Coronary artery (tissue), 2 donors: ENCODE results near the gene TBL2.
A peak's percentile ranks its signal among the peaks of the same experiment; 100 is the strongest.
"Not testable (repeated sequence)": the region's sequence is repeated elsewhere in the genome, so short reads cannot be mapped to it uniquely, and the experiment has no call there.

Source experiments
- DNase-seq: peaks from one replicate; pipeline ENCODE4 v3.0.0-alpha.2; 2017; ENCODE audit warnings: low spot score
- H3K27ac ChIP-seq, 2 donors: fragments of 200-600 bp; sonication (generic); one replicate each; pipeline ENCODE4 v1.5.1; 2016 to 2019
- H3K4me3 ChIP-seq: fragments of 200-600 bp; sonication (generic); 2 replicates; pipeline ENCODE4 v1.5.1; 2016; ENCODE audit warnings: mild to moderate bottlenecking, moderate library complexity
- CTCF ChIP-seq: fragments of 200-600 bp; sonication (generic); IDR thresholded peaks from one replicate; pipeline ENCODE4 v1.5.1; 2019; ENCODE audit warnings: antibody characterized with exemption

The TBL2 gene

DNA sequence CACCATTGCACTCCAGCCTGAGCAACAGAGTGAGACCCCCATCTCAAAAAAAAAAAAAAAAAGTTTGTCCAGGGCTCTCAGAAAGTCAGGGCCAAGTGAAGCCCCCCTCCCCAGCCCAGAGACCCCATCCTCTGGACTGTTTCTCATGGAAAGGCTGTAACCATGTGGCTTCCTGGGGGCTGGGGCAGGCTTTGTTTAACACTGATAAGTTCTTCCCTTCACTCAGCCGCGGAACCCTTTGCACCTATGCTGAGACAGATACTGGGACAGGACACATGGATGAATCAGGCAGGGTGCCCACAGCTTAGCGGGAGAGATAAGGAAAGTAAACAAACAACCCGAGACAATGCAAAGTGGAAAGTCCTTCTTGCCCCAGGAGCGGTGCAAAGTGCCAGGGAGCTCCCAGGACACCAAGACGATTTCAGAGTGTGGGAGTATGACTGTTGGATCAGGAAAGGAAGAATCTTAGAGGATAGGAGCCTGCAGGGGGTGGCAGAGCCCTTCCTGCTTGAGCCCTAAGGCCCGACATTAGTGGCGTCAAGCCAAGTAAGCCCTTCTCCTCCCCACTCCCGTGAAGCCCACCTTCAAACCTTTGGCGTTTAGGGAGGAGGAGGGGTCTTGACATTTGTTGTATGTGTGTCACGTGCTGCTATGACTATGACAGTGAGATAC lies 34.4 kb upstream of the TBL2 start:
- Histone ChIP-seq H3K4me3 (no peak overlapping the region), H3K27ac (peak overlapping the region in 1 of 2 donors; percentile 37)
- no peak for DNase-seq
- TF ChIP-seq CTCF, result no peak

DNA sequence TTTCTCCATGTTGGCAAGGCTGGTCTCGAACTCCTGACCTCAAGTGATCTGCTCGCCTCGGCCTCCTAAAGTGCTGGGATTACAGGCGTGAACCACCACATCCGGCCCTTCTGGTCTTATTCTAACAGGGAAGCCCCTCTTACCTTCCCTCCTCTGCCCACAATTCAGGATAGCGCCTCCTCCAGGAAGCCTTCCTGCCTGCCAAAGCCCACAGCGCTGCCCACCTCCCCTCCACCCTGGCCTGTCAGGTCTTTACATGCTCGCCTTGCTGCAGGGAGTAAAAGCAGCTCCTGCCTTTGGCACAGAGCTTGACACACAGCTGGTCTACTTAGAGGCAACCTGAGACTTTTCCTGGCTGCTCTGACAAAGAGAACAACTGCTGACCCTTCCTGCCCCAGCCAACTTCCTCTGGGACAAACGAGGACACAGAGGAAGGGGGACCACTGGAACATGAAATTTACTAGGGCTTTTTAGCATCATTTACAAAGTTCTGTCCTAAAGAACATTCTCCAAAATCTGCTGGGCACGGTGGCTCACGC lies 32.7 kb upstream of the TBL2 start:
- H3K4me3 ChIP-seq, result no peak overlapping the region
- DNase-seq, result no peak
- no peak for TF ChIP-seq CTCF
- no peak overlapping the region for H3K27ac ChIP-seq

- no peak overlapping the region for H3K4me3 ChIP-seq
- TF ChIP-seq CTCF, result no peak
- no peak overlapping the region for H3K27ac ChIP-seq
- DNase-seq, result no peak
These were observed 31.7 kb upstream of the TBL2 start for GRCh38 chr7:73610105-73610504.

- not testable (repeated sequence) for DNase-seq, H3K4me3 ChIP-seq, H3K27ac ChIP-seq
These were observed 29.3 kb upstream of the TBL2 start for GRCh38 chr7:73607692-73607983.

DNA sequence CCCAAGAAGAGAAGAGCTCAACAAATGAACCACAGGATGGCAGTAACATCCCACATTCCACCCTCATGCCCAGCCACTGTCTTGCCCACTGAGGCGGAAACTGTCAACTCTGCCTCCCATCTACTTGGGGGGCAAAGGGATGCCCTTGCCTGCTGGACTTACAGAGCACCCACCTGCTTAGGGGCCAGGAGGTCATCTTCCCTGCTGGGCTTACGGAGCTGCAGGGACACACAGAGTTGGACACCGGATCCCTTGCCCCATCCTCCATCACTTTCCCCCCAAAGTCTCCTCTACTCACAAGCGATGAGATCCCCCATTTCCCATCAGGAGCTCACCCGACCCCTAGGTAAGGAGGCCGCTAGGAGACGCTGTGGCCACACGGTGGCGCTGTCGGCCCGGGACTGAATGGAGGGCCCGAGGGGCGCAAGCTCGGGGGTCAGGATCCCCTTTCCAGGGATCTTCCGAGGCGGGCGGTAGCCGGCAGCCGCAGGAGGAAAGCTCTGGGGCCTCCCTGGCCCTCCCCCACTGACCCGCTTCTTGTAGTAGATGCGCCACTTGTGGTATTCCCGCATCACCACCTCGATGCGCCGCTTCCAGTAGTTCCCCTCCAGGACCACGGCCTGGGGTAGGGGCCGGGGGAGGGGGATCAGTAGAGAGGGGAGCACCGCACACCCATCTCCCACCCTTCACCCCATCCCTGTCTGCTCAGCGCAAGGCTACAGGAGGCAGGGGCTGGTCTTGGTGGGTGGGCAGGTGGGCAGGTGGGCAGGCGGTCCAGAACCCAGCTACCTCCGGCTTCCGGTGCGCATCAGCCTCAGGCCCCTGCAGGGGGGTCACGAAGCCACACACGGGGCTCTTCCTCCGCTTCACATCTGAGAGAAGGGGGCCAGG lies 28.7 kb upstream of the TBL2 start:
- Histone ChIP-seq H3K27ac (no peak overlapping the region), H3K4me3 (no peak overlapping the region)
- TF ChIP-seq CTCF, result peak; percentile 95
- no peak for DNase-seq

DNA sequence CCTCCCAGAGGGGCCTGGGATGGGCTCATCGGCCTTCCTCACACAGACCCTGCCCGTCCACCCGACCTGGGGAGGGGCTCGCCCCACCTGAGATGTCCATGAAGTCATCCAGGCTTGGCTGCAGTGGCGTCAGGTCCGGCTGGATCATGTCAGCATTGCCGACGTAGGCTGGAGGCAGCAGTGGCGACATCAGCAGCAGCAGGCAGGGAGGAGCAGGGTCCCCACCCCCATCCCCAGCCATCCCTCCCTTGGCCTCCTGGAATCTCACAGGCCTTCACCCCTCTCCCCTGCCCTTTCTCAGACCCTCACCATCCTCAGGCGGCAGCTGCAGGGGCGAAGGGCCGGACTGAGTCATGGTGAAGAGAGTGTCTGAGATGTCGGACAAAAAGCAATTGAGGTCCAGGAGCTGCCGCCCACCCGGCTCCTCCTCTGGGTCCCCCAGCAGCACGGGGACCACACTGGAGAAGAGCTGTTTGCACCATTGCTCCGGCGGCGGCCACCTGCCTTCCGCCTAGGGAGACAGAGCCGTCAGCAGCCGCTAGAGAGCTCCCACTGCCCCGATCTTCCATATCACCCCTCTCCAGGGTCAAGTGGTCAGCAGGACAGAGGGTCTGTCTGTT lies 27.3 kb upstream of the TBL2 start:
- H3K4me3 ChIP-seq, result no peak overlapping the region
- no peak for TF ChIP-seq CTCF
- no peak overlapping the region for H3K27ac ChIP-seq
- DNase-seq, result no peak
